SK-N-SH treated with all-trans-retinoic acid at 6 μM for 48 hours (cell line): Measurements from ENCODE around the gene GRIK4.

Experiments used
- ARNTL ChIP-seq: fragments of 450-650 bp; formaldehyde crosslinking; IDR thresholded peaks from 2 replicates; pipeline ENCODE4 v1.5.0; 2020; ENCODE audit warnings: low read depth, mild to moderate bottlenecking, moderate library complexity, borderline replicate concordance
- BACH2 ChIP-seq: fragments of 250-450 bp; sonication (Bioruptor Pico); IDR thresholded peaks from 2 replicates; pipeline ENCODE4 v1.9.0; 2021; ENCODE audit warnings: mild to moderate bottlenecking, borderline replicate concordance
- CSDC2 ChIP-seq: fragments of 250-450 bp; sonication (Bioruptor Pico); IDR thresholded peaks from 2 replicates; pipeline ENCODE4 v1.5.0; 2020; ENCODE audit warnings: mild to moderate bottlenecking, moderate library complexity
- CSRNP3 ChIP-seq: fragments of 250-450 bp; sonication (Bioruptor Pico); IDR thresholded peaks from 2 replicates; pipeline ENCODE4 v1.5.1; 2021; ENCODE audit warnings: mild to moderate bottlenecking, moderate library complexity
- ESRRG ChIP-seq: fragments of 250-450 bp; sonication (Bioruptor Pico); IDR thresholded peaks from 2 replicates; pipeline ENCODE4 v1.6.1; 2021; ENCODE audit warnings: mild to moderate bottlenecking
- PATZ1 ChIP-seq: fragments of 250-450 bp; sonication (Bioruptor Pico); IDR thresholded peaks from 2 replicates; pipeline ENCODE4 v1.8.0; 2020; ENCODE audit warnings: mild to moderate bottlenecking, moderate library complexity, borderline replicate concordance
- RARB ChIP-seq: fragments of 250-450 bp; sonication (Bioruptor Pico); IDR thresholded peaks from 2 replicates; pipeline ENCODE4 v1.8.0; 2021; ENCODE audit warnings: mild to moderate bottlenecking, moderate library complexity
- SNAI2 ChIP-seq: fragments of 250-450 bp; sonication (Bioruptor Pico); IDR thresholded peaks from 2 replicates; pipeline ENCODE4 v1.5.0; 2020; ENCODE audit warnings: mild to moderate bottlenecking, moderate library complexity
- TCF4 ChIP-seq: fragments of 250-450 bp; sonication (Bioruptor Pico); IDR thresholded peaks from 2 replicates; pipeline ENCODE4 v1.8.0; 2021; ENCODE audit warnings: mild to moderate bottlenecking, moderate library complexity, borderline replicate concordance
- TSHZ2 ChIP-seq: fragments of 250-450 bp; sonication (Bioruptor Pico); IDR thresholded peaks from 2 replicates; pipeline ENCODE4 v1.5.0; 2020; ENCODE audit warnings: mild to moderate bottlenecking, moderate library complexity
- ZFP3 ChIP-seq: fragments of 250-450 bp; sonication (Bioruptor Pico); IDR thresholded peaks from 2 replicates; pipeline ENCODE4 v1.5.0; 2020; ENCODE audit warnings: mild to moderate bottlenecking, moderate library complexity
- ZFP30 ChIP-seq: fragments of 450-650 bp; formaldehyde crosslinking; IDR thresholded peaks from 2 replicates; pipeline ENCODE4 v1.5.0; 2022; ENCODE audit warnings: mild to moderate bottlenecking, moderate library complexity
- ZNF565 ChIP-seq: fragments of 450-650 bp; formaldehyde crosslinking; conservative IDR thresholded peaks from 2 replicates; pipeline ENCODE4 v1.5.0; 2020; ENCODE audit warnings: low read depth, mild to moderate bottlenecking, moderate library complexity

GRCh38 chr11:120523196-120523595, 11.6 kb downstream of the GRIK4 start:
- TF ChIP-seq TCF4 (CRISPR knock-in tag) = no peak
- no peak for TF ChIP-seq ESRRG (CRISPR knock-in tag)
- no peak for TF ChIP-seq CSDC2 (CRISPR knock-in tag)
- TF ChIP-seq SNAI2 (CRISPR knock-in tag) = no peak
- no peak for TF ChIP-seq PATZ1 (CRISPR knock-in tag)
- TF ChIP-seq CSRNP3 = no peak
- no peak for TF ChIP-seq TSHZ2
- TF ChIP-seq ARNTL (CRISPR knock-in tag) = no peak
- TF ChIP-seq BACH2 (CRISPR knock-in tag) = no peak
- TF ChIP-seq ZNF565 (CRISPR knock-in tag) = no peak
- TF ChIP-seq ZFP30 (CRISPR knock-in tag) = no peak
- TF ChIP-seq ZFP3 (CRISPR knock-in tag) = no peak
- TF ChIP-seq RARB (CRISPR knock-in tag) = no peak
